ENCODE data around the gene SLC39A1.
"Not testable (repeated sequence)": the region's sequence is repeated elsewhere in the genome, so short reads cannot be mapped to it uniquely, and the experiment has no call there.

Gene SLC39A1

GRCh38 chr1:153928245-153928644 is 35.1 kb downstream of the SLC39A1 start:
- DNase-seq = no peak

- no peak for DNase-seq
Measured at GRCh38 chr1:153926405-153926804, 36.9 kb downstream of the SLC39A1 start.

DNA sequence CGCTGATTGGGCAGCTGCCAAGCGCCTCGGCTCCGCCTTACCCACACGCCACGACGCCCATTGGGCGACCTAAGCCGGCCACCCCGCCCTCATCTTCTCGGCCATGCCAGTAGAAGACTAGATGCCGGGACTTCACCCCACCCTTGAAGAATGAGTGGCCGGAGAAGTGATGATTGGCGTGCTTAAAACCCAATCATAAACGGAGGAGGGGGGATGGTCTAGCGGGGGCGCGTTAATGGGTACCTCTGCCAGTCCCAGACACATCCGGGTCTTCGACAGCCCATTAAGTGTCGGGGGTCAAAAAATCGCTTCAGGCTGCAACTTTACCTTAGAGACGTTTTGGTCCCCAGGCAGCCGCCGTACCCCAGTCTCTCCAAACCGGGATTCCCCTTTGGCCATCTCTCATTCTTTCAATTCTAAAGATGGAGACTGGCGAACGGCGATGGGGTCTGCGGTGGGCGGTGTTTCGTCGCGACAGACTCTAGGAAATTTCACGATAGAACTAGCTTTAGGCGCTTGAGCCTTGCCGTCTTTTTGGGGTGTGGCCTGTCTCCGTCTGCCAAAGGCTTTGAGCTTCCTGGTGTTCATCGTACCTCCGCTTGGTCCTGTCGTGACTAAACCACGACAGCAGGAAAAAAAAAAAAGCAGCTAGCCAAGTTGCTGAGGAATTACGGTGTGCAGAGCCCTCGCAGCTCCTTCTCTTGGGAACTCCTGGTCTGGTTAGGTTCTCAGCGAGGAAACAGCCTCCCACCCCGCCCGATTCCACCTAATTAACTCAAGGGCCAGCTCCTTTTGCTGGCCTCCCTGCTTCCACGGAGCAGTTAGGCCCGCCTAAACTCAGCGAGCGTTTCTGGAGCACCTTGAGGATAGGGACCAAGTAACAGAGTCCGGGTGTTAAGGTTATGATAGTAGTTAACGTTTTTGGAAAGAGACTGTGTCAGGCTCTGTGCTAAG is 40.1 kb downstream of the SLC39A1 start, which contains the start of gene GATAD2B:
GATAD2B (minus strand) TSS at position 1 of the 954 bp plus-strand sequence. CDS start 94,625 bp downstream, outside the sequence.
- peak; percentile 99 for DNase-seq

DNA sequence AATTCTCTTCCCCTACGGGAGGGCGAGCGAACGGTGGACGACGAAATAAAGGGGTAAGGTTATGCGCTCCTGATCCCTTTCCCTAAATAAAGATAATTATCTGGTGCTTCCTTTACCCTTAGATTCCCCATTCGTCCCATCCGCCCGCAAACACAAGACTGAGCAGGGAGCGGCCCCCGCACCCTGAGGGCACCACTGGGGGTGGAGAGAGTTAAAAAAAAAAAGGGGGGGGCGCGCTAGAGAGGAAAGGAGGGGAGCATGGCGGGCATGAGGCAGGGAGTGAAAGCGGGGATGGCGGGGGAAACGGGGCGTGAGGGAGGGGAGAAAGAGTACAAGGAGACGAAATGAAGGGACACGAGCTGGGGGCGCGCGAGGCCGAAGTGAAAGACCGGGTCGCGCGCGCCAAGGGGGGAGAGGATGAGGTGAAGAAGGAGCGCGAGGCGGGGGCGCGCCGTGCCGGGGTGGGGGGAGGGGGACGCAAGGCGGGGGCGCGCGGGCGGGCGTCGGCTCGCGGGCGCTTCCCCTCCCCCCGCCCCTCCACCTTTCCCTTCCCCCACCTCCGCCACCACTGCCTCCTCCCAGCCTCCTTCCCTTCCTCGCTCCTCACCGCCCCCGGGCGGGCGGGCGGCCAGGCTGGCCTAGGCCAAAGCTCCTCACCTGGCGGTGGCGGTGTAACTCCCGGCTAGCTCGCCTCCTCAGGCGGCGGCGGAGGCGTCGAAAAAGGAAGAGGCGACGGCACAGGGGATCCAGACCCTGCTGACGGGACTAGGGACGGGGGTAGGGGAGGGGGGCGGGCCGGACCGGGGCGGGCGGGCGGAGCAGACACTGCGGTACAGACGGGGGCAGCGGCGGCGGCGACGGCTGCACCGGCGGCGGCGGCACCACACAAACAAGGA is 41.0 kb downstream of the SLC39A1 start:
- peak; percentile 75 for DNase-seq

- no peak for DNase-seq
Measured at GRCh38 chr1:153921803-153922075, 41.6 kb downstream of the SLC39A1 start.

DNA sequence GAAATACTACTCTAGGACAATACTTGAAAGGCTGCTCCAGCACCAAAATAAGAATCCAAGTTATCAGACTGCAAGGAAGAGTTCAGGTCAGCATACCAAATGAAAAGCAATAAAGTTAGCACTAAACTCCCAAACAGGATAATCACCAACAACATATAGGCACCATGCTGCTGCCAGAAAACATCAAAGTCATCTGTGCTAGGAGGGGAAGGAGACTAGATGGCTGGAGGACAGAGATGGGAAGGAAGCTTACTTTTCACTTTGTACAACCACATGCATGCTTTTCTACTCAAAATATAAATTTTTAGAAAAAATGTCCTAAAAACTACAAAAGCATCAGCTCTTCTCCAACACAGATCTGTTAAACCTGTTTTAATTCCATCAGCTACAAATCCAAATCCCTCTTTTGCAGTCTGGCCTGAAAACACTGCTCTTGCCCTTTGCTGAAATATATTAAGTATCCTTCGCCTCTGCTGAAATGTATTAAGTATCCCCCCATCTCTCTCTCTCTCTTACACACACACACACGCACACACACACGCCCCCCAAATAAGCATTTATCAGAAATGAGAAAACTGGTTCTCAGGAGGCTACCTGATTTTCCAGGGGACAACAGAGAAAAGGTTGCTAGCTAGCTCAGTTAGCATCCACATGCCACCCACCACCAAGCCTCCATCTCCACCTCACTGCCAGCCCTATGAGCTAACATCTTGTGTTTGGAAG is 42.1 kb downstream of the SLC39A1 start:
- DNase-seq = no peak

DNA sequence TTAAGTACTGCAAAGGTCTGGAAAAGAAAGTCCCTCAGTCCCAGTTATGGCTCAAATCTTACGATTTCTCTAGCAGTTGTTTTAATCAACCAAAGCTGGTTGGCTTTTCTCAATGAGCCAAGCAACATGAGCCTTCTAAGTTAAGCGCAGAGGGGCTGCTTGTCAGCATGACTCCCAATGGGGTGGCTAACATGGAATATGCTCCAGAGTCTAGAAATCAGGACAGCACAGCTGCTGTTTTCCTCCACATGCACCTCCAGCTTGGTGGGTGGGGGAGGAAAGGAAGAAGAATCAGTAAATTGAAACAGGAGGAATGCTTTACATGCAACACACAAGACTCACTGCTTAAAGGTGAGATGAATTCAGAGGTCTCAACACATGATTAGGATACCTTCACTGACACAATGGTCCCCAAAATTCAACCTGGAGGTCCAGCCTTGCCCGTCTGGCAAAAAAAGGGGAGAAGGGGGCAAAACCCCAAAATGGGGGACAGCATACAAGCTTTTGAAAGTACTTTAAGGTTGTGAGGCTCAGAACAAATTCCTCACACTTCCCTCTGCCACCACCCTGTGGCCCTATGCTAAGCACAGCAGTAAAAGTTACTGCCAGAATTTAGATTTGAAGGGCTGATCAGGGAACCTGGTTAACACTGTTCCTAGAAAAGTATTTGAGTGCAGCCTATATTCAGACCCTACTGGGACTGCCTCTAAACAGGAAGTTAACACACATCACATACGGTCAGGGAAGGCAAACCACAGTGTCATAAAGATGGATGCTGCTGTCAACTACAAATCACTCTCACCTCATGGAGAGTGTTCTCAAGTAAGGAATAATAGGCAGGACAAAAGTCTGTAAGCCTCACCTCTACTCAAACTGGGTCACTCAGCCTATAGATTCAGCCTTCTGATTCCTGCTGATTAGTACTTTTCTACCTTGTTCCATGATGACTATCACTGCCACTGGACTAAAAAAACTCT is 43.2 kb downstream of the SLC39A1 start:
- peak; percentile 29 for DNase-seq

GRCh38 chr1:153916297-153916696 is 47.0 kb downstream of the SLC39A1 start:
- DNase-seq = no peak

DNA sequence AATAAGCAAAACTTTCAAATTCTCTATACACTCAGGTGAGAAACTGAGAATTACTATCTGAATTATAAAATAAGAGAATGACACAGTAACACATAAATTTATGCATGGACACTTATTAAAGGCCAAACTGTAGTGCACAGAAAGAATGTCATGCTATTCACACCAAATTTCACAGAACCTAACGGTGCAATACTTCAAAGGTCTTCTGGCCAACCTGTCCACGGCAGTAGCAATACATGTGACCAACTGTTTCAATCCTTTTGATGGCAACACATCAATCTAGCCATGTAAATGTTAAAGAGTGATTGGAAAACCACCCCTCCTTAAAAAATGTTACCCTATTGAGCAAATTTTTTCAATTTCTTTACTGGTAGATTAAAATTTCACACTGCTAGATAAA is 51.0 kb downstream of the SLC39A1 start:
- no peak for DNase-seq

- not testable (repeated sequence) for DNase-seq
Measured at GRCh38 chr1:153910560-153910959, 52.8 kb downstream of the SLC39A1 start.
